Activated T-cell treated with anti-CD3 and anti-CD28 coated beads for 1 hour (primary cell): ENCODE measurements around the gene GDPD5.
A peak's percentile ranks its signal among the peaks of the same experiment; 100 is the strongest.
"Not testable (repeated sequence)": the region's sequence is repeated elsewhere in the genome, so short reads cannot be mapped to it uniquely, and the experiment has no call there.

Experiments
- DNase-seq: peaks from one replicate; pipeline ENCODE4 v3.0.0-alpha.2; 2020; ENCODE audit warnings: low read depth

Gene GDPD5

GRCh38 chr11:75428989-75429640 is 96.6 kb downstream of the GDPD5 start:
- no peak for DNase-seq

GRCh38 chr11:75428281-75428724 is 97.4 kb downstream of the GDPD5 start:
- peak; percentile 56 for DNase-seq

GRCh38 chr11:75427181-75427580 is 98.6 kb downstream of the GDPD5 start:
- no peak for DNase-seq

- DNase-seq: no peak
Observed at GRCh38 chr11:75426720-75427086, 99.0 kb downstream of the GDPD5 start.

GRCh38 chr11:75425422-75425821 is 100.3 kb downstream of the GDPD5 start:
- no peak for DNase-seq

GRCh38 chr11:75424396-75424795 is 101.3 kb downstream of the GDPD5 start:
- no peak for DNase-seq

- no peak for DNase-seq
Observed at GRCh38 chr11:75423721-75424120, 102.0 kb downstream of the GDPD5 start.

GRCh38 chr11:75422248-75423231 is 103.2 kb downstream of the GDPD5 start:
- DNase-seq: no peak

GRCh38 chr11:75421902-75422247 is 103.9 kb downstream of the GDPD5 start:
- no peak for DNase-seq

- DNase-seq: no peak
Observed at GRCh38 chr11:75421035-75421602, 104.6 kb downstream of the GDPD5 start.

- DNase-seq: no peak
Observed at GRCh38 chr11:75420224-75421034, 105.3 kb downstream of the GDPD5 start.

GRCh38 chr11:75413864-75414263 is 111.9 kb downstream of the GDPD5 start:
- DNase-seq: no peak

- DNase-seq: not testable (repeated sequence)
Observed at GRCh38 chr11:75413146-75413545, 112.6 kb downstream of the GDPD5 start.

GRCh38 chr11:75409971-75410370 is 115.8 kb downstream of the GDPD5 start:
- DNase-seq: not testable (repeated sequence)

- no peak for DNase-seq
Observed at GRCh38 chr11:75408957-75409219, 116.9 kb downstream of the GDPD5 start.

GRCh38 chr11:75406338-75406777 is 119.4 kb downstream of the GDPD5 start:
- DNase-seq: no peak

- no peak for DNase-seq
Observed at GRCh38 chr11:75403983-75404658, 121.6 kb downstream of the GDPD5 start.

GRCh38 chr11:75403037-75403436 is 122.7 kb downstream of the GDPD5 start:
- DNase-seq: no peak

GRCh38 chr11:75402002-75402773 is 123.6 kb downstream of the GDPD5 start:
- no peak for DNase-seq

- no peak for DNase-seq
Observed at GRCh38 chr11:75400146-75400865, 125.4 kb downstream of the GDPD5 start.
